GM23248 (cell line): ENCODE measurements around the gene NKX2-3. TPM values are rescaled to one million over a fixed set of nuclear protein-coding genes. Genes with fewer than 3 reads are reported as not detected.

Source experiments
- DNase-seq: peaks from one replicate; pipeline ENCODE4 v3.0.0-alpha.2; 2015
- H2AFZ ChIP-seq: fragments of 200-600 bp; sonication (generic); 2 replicates; pipeline ENCODE4 v1.6.1; 2016; ENCODE audit warnings: antibody characterized with exemption
- H3F3A ChIP-seq: fragments of 200-600 bp; sonication (generic); 2 replicates; pipeline ENCODE4 v1.6.1; 2016; ENCODE audit warnings: mild to moderate bottlenecking, antibody characterized with exemption, mixed run types; ENCODE audit not compliant: insufficient read depth
- H3K27ac ChIP-seq: fragments of 200-600 bp; sonication (generic); 2 replicates; pipeline ENCODE4 v1.5.1; 2016; ENCODE audit warnings: mild to moderate bottlenecking
- H3K27me3 ChIP-seq: fragments of 200-600 bp; sonication (generic); replicated peaks from 2 replicates; pipeline ENCODE4 v1.6.1; 2016; ENCODE audit warnings: mild to moderate bottlenecking; ENCODE audit not compliant: insufficient read depth
- H3K36me3 ChIP-seq: fragments of 200-600 bp; sonication (generic); 2 replicates; pipeline ENCODE4 v1.6.1; 2016; ENCODE audit warnings: low read depth, mild to moderate bottlenecking
- H3K4me1 ChIP-seq: fragments of 200-600 bp; sonication (generic); 2 replicates; pipeline ENCODE4 v1.6.1; 2016; ENCODE audit warnings: mild to moderate bottlenecking; ENCODE audit not compliant: insufficient read depth
- H3K4me2 ChIP-seq: fragments of 200-600 bp; sonication (generic); one replicate; pipeline ENCODE4 v1.6.1; 2016; ENCODE audit warnings: mild to moderate bottlenecking; ENCODE audit not compliant: unreplicated experiment
- H3K4me3 ChIP-seq: fragments of 200-600 bp; sonication (generic); 2 replicates; pipeline ENCODE4 v1.5.1; 2016; ENCODE audit warnings: mild to moderate bottlenecking
- H3K79me2 ChIP-seq: fragments of 200-600 bp; sonication (generic); 2 replicates; pipeline ENCODE4 v1.6.1; 2016; ENCODE audit warnings: mild to moderate bottlenecking; ENCODE audit not compliant: insufficient read depth
- H3K9ac ChIP-seq: fragments of 200-600 bp; sonication (generic); 2 replicates; pipeline ENCODE4 v1.6.1; 2016; ENCODE audit warnings: mild to moderate bottlenecking
- H3K9me2 ChIP-seq: fragments of 200-600 bp; sonication (generic); 2 replicates; pipeline ENCODE4 v1.6.1; 2016; ENCODE audit warnings: mixed run types, mild to moderate bottlenecking, moderate library complexity; ENCODE audit not compliant: insufficient read depth
- H3K9me3 ChIP-seq: fragments of 200-600 bp; sonication (generic); one replicate; pipeline ENCODE4 v1.6.1; 2017; ENCODE audit warnings: low read depth
- H4K20me1 ChIP-seq: fragments of 200-600 bp; sonication (generic); 2 replicates; pipeline ENCODE4 v1.6.0; 2016; ENCODE audit not compliant: insufficient read depth
- EZH2 ChIP-seq: fragments of 200-600 bp; sonication (generic); IDR thresholded peaks from 2 replicates; pipeline ENCODE4 v1.6.1; 2018; ENCODE audit warnings: antibody characterized with exemption, mild to moderate bottlenecking; ENCODE audit not compliant: insufficient read depth, poor library complexity, severe bottlenecking
- EZH2phosphoT487 ChIP-seq: fragments of 200-600 bp; sonication (generic); IDR thresholded peaks from 2 replicates; pipeline ENCODE4 v1.6.1; 2018; ENCODE audit warnings: antibody characterized with exemption, moderate library complexity, mild to moderate bottlenecking, low read depth; ENCODE audit not compliant: insufficient read depth
- WGBS, 2 experiments: methylation state at CpG; one replicate each; pipeline ENCODE4 v1.1.6; 2015 to 2017; ENCODE audit warnings: low lambda C conversion rate in 2 of 2, low coverage in 1 of 2; ENCODE audit errors: missing lambda C conversion rate in 2 of 2; 5-methylcytosine and 5-hydroxymethylcytosine counted together
- in situ Hi-C: fragments of 300-500 bp; cut with MboI; formaldehyde crosslinking; loops from 2 replicates; pipeline ENCODE4 v1.15.0; 2020
- polyA plus RNA-seq: library from polyadenylated mRNA; unstranded; fragments of >200 nt; fragmentation: Nextera tagmentation; extraction: Ambion mirVana; gene quantifications from 2 replicates; pipeline ENCODE4 v1.2.1, GENCODE V29; 2016
- total RNA-seq: library from RNA; depleted of rRNA; stranded (reverse); fragments of >200 nt; shearing (Covaris generic); gene quantifications from 2 replicates; pipeline ENCODE4 v1.2.3, GENCODE V29; 2014

Gene NKX2-3
- total and polyA plus RNA-seq, 2 experiments from 2014 or later: not detected

GRCh38 chr10:99525897-99526296 lies 6.8 kb upstream of the NKX2-3 start:
- Histone ChIP-seq H3K9me3 (no peaks in the 10 kb centered on the region), H3K4me3 (no peak overlapping the region), H2AFZ (no peak overlapping the region), H4K20me1 (no peaks in the 10 kb centered on the region), H3K9ac (no peak overlapping the region), H3K79me2 (no peaks in the 10 kb centered on the region), H3K27ac (no peak overlapping the region), H3K9me2 (no peaks in the 10 kb centered on the region), H3K4me1 (no peaks in the 10 kb centered on the region), H3K36me3 (no peaks in the 10 kb centered on the region), H3K4me2 (no peak overlapping the region), H3F3A (no peaks in the 10 kb centered on the region), H3K27me3 (peaks cover 96% of the 10 kb centered on the region)
- in situ Hi-C loops: no loop called here
- no peak for DNase-seq
- TF ChIP-seq EZH2phosphoT487 (no peak), EZH2 (no peak)

DNA sequence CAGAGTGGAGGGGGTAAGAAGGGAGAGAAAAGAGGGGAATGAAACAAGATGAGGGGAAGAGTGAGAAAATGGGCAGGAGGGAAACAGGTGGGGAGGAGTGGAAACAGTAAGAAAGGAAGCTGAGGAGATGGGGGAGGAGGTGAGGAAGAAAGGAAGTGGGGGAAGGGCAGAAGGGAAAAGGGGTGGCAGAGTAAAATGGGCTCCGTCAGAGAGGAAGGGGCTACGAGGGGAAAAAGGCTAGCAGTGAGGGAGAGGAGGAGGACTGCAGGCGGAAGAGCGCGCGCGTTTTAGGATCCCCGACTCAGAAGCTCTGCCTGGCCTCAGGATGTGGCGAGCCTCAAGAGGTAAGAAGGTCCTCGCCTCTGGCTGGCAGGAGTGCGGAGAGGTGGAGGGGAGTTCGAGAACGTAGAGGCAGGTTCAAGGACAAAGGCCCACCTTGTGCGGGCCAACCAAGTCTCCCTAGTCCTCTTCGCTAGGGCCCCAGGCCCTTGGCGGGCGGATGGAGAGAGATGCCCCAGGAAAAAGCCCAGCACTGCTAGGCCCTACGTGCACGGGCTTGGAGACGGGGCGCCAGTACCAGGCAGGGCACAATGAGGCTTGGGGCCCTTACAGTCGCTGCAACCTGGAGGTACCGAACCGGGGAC lies 5.8 kb upstream of the NKX2-3 start:
- Histone ChIP-seq H2AFZ (no peak overlapping the region), H3K36me3 (no peaks in the 10 kb centered on the region), H3K9me2 (no peaks in the 10 kb centered on the region), H3K79me2 (no peaks in the 10 kb centered on the region), H3K9me3 (no peaks in the 10 kb centered on the region), H3F3A (no peaks in the 10 kb centered on the region), H4K20me1 (no peaks in the 10 kb centered on the region), H3K4me1 (no peaks in the 10 kb centered on the region), H3K4me3 (no peak overlapping the region), H3K9ac (no peak overlapping the region), H3K27me3 (peaks cover 96% of the 10 kb centered on the region), H3K4me2 (no peak overlapping the region), H3K27ac (no peak overlapping the region)
- 8 to 9% methylated on average over 23 to 24 of the region's 24 CpGs for WGBS, 2 experiments
- TF ChIP-seq EZH2: peak; percentile 52
- no peak for TF ChIP-seq EZH2phosphoT487
- DNase-seq: no peak
- in situ Hi-C loops: no loop called here

DNA sequence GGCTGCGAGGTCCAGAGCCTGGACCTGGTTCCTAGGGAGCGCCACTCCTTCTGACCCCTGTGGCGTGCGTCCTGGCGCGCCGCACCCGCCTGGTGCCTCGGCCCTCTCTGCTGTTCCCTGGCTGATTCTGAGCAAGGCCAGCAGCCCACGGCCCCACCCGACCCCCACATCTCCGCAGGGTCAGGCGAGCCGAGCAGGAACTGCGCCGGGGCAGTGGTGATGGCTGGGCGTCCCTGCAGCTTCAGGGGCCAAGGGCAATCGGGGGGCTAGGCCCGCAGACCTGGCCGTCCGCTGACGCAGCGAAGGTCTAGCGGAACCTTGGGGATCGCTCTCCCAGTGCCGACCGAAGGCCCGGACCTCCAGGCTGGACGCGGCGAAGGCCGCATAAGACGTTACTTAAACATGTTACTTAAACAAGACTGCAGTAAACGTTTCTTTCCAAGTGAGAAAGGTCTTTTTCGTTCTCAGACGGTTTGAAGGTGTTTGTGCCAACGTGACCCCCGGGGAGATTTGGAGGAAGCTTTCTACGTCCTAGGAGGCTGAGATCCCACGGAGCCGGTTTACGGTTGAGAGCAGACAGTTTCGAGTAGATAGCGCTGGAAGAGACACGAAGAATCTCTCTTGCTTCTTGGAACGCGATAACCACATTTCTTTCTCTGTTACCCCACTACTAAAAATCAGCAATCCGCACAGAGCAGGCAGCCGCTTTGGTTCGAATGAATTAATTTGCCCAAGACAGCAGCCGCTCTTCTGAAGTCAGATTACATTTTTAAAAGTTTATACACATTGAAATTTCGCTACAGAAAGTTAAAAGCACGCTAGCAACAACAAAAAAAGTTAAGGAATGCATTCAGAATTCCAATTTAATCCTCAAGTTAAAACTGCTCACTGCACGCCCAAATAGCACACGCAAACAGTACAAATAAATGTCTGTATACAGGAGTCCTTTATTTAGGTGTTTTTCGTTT lies 4.9 kb upstream of the NKX2-3 start:
- WGBS, 2 experiments: 19 to 22% methylated on average over 53 to 56 of the region's 56 CpGs
- no peak for DNase-seq

DNA sequence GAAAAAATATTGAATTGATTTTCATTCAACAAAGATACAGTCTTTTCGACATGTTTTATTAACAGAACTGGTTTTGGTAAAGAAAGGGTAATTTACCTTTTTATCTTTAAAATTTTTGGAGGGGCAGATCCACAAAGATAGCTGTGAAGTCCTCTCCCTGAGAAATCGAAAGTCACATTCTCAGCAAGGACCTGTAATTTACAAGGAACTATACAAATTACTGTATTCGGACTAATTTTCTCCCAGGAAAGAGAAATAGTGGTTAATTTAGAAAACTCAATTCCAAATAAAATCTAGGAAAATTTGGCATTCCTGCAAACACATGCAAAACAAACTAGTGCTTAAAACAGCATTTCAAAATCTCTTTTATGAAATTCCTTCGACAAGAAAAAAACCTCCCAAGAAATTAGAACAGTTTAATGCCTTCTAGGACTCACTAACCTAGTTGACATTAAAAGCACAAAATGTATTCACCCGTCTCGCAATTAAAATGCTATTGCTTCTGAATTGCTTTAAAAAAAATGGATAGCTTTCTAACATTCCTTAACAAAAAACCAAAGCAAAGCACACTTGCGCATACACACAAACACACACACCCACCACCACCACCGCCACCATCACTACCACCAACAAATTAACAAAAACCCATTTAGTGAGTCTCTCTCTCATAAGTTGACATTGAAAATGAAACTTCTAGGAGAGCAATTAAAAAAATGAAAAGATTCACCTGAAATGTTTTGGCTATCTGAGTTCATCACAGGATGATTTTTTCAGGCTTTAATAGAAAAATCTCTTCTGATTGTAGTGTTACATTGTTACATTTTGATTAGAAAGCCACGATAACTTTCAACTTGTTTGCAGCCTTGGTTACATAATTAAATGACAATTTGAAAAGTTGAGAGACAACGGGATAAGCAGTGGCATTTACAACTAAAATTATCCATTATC lies 4.0 kb upstream of the NKX2-3 start:
- no peak for DNase-seq
- H3K4me2 ChIP-seq: no peak overlapping the region
- 18% methylated on average over 10 of the region's 10 CpGs for WGBS, 2 experiments

More for the DNA sequence above, 4.9 kb upstream of the NKX2-3 start:
- Histone ChIP-seq H3K27ac (no peak overlapping the region), H3K36me3 (no peaks in the 10 kb centered on the region), H3F3A (no peaks in the 10 kb centered on the region), H3K9me3 (no peaks in the 10 kb centered on the region), H3K4me3 (no peak overlapping the region), H3K9ac (no peak overlapping the region), H2AFZ (no peak overlapping the region), H3K27me3 (peaks cover 96% of the 10 kb centered on the region), H3K4me2 (no peak overlapping the region), H4K20me1 (no peaks in the 10 kb centered on the region), H3K79me2 (no peaks in the 10 kb centered on the region), H3K4me1 (no peaks in the 10 kb centered on the region), H3K9me2 (no peaks in the 10 kb centered on the region)
- TF ChIP-seq EZH2 (peak; percentile 25), EZH2phosphoT487 (peak; percentile 34; the same call in 1 of the 2 replicates)
- in situ Hi-C loops: no loop called here

More for the DNA sequence above, 4.0 kb upstream of the NKX2-3 start:
- Histone ChIP-seq H3K36me3 (no peaks in the 10 kb centered on the region), H3K9me2 (no peaks in the 10 kb centered on the region), H3F3A (no peaks in the 10 kb centered on the region), H3K4me3 (no peak overlapping the region), H3K27ac (no peak overlapping the region), H3K4me1 (no peaks in the 10 kb centered on the region), H3K79me2 (no peaks in the 10 kb centered on the region), H2AFZ (no peak overlapping the region), H3K9me3 (no peaks in the 10 kb centered on the region), H3K9ac (no peak overlapping the region), H4K20me1 (no peaks in the 10 kb centered on the region), H3K27me3 (peaks cover 96% of the 10 kb centered on the region)
- in situ Hi-C loops: no loop called here
- TF ChIP-seq EZH2 (peak; percentile 43), EZH2phosphoT487 (0 out of 2 replicates have a peak, but pooled peaks have one; percentile 9)
